GM12875 (cell line): ENCODE results near the gene LRP10.

Source experiments
- H3K4me3 ChIP-seq: one replicate; pipeline ENCODE4 v1.5.1; 2011; ENCODE audit warnings: low read depth, low read length, control low read depth
- TF ChIP-seq, protein P1 (sequence below): IDR thresholded peaks from 2 replicates; pipeline ENCODE4 v1.5.1; 2011; ENCODE audit warnings: low read depth, mild to moderate bottlenecking, control low read depth, inconsistent platforms, low read length, moderate library complexity, borderline replicate concordance; ENCODE audit not compliant: insufficient read depth

Gene LRP10

DNA sequence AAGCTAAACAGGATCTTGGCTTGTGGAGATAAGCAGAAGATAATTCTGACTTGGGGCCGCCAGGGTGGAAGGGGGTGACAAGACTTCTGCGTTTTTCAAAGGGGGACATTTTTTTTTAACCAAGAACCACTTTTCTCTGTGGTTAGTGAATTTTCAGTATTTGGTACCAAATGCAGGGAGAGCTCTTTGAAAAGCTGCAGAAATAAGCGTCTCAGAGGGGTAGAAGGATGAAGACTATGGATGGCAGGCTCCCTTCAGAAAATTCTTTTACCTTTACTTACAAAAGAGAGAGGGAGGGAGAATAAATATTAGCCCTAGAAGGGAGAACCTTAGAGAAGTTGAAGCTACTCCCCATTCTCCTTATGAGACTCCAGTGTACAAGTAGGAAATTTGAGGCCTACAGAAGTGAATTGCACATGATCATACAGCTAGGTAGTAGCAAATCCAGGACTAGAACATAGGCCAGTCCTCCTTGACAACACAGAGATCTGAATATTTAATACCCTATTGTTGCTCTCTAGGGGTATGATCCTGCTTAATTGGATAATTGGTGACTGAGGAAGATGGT lies 41.0 kb upstream of the LRP10 start:
- TF ChIP-seq, protein P1, sequence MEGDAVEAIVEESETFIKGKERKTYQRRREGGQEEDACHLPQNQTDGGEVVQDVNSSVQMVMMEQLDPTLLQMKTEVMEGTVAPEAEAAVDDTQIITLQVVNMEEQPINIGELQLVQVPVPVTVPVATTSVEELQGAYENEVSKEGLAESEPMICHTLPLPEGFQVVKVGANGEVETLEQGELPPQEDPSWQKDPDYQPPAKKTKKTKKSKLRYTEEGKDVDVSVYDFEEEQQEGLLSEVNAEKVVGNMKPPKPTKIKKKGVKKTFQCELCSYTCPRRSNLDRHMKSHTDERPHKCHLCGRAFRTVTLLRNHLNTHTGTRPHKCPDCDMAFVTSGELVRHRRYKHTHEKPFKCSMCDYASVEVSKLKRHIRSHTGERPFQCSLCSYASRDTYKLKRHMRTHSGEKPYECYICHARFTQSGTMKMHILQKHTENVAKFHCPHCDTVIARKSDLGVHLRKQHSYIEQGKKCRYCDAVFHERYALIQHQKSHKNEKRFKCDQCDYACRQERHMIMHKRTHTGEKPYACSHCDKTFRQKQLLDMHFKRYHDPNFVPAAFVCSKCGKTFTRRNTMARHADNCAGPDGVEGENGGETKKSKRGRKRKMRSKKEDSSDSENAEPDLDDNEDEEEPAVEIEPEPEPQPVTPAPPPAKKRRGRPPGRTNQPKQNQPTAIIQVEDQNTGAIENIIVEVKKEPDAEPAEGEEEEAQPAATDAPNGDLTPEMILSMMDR = no peak
- H3K4me3 ChIP-seq = peak overlapping the region; percentile 66

DNA sequence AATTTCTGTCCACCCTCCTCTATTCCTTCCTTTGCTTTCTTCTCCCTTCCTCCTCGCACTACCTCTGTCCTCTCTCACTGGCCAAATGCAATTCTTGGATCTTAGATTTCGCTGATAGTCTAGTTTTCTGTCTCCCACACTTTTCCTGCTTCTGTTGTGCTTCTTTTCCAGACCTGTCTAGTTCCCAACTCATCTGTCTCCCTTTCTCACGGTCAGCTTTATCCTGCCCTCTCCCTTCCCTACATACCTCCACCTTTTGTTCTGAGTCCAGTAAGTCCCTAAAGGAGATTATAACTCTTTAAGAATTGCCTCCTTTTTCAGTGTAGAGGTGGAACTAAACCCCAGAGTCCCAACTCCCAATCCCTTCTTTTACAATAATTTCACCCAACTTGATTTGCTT lies 36.0 kb upstream of the LRP10 start:
- TF ChIP-seq, protein P1 = no peak
- H3K4me3 ChIP-seq = no peak overlapping the region

DNA sequence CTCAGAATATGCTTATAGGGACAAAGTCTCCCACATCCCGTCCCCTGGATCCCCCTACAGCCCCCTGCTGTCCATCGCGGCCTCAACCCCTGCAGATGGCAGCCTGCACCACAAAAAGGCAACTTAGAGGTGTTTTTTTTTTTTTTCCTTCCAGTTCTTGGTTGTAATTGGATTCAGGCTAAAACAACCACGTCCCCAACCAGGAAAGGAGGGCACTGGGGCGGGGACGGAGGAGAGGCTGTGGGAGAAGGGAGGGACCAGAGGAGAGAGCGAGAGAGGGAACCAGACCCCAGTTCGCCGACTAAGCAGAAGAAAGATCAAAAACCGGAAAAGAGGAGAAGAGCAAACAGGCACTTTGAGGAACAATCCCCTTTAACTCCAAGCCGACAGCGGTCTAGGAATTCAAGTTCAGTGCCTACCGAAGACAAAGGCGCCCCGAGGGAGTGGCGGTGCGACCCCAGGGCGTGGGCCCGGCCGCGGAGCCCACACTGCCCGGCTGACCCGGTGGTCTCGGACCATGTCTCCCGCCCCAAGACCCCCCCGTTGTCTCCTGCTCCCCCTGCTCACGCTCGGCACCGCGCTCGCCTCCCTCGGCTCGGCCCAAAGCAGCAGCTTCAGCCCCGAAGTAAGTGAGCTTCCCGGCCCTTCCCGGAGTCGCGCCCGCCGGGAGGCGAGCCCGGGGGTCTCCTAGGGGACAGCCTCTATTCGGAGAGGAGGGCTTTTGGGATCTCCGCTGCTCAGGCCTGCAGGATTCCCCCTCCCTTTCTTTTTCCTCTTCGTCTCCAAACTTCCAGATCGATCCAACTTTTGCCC lies 35.0 kb upstream of the LRP10 start, which contains the start of gene MMP14:
MMP14 (plus strand) TSS at position 285 of the 813 bp plus-strand sequence; CDS start at position 518, 233 bp downstream.
- TF ChIP-seq, protein P1 = no peak
- H3K4me3 ChIP-seq = no peak within 1 kb of the TSS

DNA sequence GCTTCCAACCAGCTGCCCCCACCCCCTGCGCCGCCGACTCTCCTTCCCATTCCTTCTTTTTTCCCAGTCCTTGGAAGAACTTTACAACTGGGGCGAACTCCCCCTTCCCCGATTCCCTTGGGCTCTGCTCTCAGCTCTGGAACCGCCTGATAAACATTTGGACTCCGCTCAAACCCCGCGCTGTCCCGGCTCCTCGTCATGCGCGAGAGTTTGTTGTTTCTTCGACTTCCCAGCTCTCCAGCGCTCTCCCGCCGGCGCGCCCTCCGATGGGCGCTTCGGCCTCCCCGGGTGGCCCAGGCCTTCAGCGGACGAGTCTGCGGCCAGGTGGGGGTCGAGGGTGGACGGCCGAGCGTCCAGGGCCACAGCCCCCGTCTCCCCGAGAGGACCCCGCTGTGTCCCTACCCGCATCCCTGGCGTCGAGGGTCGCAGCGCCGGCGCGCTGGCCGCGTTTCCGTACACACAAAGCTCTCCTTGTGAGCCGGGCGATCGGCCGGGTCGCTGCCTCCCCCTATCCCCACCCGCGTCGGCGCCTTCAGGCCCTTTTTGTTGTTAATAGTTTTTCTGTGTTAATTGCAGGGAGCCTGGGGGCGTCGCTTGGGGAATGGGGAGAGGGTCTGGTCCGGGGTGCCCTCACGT lies 34.3 kb upstream of the LRP10 start:
- TF ChIP-seq, protein P1 = no peak
- no peak overlapping the region for H3K4me3 ChIP-seq

DNA sequence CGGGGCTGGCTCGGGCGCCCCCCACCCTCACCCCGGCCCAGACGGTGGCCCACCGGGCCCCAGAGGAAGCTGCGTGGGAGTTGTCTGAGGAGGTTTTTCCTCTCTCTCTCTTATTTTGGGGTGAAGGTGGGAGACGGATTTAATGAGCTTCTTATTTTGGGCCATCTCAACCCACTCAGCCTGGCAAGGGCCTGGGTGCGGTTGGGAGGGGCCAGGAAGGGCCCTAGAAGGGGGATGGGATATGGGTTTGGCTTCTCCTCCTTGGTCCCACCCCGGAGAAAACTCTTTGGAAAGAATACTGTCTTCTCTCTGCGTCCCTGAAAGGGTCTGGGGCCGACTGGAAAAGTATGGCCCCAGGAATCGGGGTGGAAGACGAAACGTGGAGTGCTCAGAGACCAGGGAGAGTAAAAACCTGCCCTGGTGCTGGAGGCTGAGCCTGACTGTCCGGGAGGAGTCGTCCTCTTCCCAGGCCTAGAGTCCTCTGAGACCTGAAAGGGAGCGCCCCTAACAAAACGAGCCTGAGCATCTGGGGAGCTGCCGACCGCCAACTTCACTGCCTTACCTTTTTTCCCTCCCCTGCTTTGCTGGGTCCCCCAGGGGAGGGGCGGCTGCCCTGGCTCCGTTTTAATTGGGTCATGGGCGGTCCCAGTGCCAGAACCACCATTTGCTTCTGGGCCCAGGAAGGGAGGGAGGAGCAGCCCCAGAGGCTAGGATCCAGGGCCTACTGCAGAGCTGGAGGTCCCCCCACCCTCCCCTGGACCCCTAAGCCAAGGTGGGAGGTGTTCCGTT lies 33.6 kb upstream of the LRP10 start:
- no peak overlapping the region for H3K4me3 ChIP-seq
- TF ChIP-seq, protein P1 = no peak

DNA sequence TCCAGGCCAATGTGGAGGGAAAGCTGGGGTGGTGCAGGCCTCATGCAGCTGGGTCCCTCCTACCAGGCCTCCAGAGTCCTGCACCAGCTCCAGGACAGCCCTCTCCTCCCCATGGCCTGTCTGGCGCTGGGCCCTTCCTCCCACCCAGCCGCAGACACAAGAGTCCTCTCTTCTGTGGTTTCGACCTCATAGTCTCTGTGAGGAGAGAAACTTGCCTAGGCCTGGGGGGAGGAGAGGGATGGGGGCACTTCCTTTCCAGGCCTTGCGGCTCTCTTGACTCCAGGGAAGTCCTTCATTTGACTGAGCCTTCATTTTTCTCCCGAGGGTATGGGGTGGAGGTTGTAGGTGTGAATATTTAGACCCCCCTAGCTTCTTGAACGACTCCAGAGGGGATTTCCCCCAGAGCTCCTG lies 32.9 kb upstream of the LRP10 start:
- TF ChIP-seq, protein P1 = no peak
- no peak overlapping the region for H3K4me3 ChIP-seq
